G401.6 (cell line): ENCODE data around the gene MFSD12.

ENCODE experiments used
- FAIRE-seq: peaks from 2 replicates; lab custom pipeline; 2012; peaks lifted over from hg19 to GRCh38; lab: Jason Lieb, UNC

Gene MFSD12

DNA sequence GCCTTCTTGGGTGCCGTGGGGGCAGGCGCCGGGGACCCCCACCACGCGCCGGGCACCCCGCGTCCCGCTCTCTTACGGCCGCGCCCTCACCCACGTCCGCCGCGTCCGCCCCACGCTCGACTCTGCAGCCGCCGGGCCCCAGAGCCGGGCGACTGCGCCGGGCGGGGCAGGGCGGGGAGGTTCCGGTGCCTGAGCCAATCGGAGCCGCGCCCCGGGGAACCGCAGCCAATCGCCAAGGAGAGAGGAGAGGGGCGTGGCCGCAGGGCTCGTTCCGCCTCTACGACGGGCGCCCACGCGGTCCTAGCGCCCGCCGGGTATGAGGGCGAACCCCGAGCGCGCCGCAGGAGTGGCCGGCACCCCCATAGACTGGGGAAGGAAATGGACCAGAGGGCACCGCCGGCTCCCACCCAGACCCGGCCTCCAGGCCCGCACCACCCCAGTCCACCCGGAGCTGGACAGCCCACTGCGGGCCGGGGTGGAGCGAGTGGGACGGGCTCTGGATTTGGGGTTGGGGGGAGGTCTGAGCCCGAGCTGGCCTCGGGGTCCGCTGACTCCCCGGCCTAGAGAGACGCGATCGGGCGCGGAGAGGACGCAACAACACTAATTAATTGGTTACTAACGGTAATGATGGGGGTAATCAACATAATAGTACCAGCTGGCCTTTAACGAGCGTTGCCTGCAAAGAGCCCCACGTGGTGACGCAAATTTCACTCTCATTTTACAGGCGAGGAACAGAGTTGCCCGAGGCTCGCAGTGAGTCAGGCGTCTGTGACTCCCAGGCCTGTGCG, at the start of gene MFSD12:
Gene MFSD12, minus strand, starts transcription at position 126 of the 788 bp plus-strand sequence. CDS start 183 bp downstream, outside the sequence.
- FAIRE-seq = peak; percentile 95

DNA sequence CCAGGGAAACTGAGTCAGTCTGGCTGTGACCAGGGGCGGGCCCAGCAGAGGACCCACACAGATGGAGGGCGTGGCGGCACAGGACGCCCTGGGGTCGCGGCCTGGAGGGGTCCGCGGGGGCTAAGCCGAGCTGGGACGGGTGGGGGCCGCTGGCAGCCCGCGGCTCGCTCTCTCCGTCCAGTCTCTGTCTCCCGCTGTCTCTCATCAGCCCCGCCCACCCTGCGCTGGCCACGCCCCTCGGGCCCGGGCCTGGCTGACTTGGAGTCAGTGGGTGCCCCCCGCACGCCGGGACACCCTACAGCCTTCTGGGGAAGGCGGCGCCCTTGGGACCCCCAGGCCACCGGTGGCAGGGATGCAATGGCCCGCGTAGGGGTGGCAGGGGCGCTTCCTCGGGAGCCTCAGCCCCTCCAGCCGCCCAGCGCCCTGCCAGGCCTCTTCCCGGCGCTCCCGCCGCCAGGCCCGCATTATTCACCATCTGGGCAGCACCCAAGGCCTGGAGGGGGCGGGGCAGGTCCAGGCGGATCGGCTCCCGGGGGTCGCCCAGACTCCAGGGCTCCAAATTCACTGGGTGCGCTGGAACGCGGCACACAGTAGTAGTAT, 49.4 kb upstream of the MFSD12 start, which contains the start of gene TBXA2R:
Gene TBXA2R, minus strand, starts transcription at position 186 of the 600 bp plus-strand sequence. CDS start 6,241 bp downstream, outside the sequence.
- no peak for FAIRE-seq

DNA sequence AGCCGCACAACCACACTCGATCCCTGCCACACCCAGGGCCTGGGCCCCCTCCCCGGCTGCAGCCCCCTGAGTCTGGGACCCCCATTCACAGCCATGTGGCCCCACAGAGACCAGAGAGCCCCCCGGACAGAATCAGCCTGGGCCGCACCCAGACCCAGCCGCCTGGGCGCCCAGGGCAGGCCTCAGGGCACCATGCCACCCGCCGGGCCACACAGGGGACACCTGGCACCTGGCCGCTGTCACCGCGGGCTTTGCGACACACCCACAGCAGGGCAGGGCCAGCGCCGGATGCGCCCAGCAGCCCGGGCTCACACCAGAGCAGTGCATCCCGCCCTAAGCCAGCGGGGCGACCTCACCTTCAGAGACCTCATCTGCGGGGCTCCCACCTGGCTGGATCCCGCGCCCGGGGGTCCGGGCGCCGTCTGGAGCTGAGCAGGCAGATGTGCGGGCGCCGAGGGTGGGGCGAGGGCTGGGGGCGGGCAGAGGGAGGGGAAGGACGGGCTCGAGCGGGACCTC, 48.8 kb upstream of the MFSD12 start:
- no peak for FAIRE-seq

DNA sequence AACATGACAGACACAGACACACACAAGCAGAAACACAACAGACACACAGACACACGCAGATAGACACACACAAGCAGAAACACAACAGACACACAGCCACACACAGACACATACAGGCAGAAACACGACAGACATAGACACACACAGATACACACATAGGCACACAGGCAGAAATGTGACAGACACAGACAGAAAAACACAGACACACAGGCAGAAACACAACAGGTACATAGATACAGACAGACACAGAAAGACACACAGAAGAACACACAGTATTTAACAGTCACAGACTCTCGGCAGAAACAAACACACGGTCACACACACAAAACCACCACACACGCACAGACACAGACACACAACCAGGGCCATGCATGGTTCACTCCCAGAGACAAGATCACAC, 48.4 kb upstream of the MFSD12 start:
- no peak for FAIRE-seq

DNA sequence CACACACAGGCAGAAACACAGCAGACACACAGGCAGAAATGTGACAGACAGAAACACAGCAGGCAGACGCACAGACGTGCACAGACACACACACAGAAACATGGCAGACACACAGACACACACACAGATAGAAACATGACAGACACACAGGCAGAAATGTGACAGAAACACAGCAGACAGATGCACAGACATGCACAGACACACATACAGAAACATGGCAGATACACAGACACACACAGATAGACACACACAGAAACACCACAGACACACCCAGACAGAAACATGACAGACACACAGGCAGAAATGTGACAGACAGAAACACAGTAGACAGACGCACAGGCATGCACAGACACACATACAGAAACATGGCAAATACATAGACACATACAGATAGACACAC, 48.0 kb upstream of the MFSD12 start:
- no peak for FAIRE-seq

DNA sequence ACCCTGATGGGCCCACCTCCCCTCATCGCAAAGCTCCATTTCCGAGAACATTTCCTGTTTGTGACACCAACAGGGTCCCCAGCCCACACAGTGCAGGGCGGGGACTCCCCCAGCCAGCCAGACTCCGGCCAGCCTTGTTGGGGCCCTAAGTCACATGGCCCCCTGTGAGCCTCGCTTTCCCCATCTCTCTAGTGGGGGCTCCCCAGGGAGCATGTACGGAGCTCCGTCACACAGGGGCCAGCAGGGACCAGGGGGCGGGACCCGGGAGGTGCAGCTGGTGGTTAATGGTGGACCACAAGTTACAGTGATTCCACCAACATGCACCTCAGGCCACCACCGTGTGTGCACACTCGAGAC, 47.6 kb upstream of the MFSD12 start:
- FAIRE-seq = no peak

DNA sequence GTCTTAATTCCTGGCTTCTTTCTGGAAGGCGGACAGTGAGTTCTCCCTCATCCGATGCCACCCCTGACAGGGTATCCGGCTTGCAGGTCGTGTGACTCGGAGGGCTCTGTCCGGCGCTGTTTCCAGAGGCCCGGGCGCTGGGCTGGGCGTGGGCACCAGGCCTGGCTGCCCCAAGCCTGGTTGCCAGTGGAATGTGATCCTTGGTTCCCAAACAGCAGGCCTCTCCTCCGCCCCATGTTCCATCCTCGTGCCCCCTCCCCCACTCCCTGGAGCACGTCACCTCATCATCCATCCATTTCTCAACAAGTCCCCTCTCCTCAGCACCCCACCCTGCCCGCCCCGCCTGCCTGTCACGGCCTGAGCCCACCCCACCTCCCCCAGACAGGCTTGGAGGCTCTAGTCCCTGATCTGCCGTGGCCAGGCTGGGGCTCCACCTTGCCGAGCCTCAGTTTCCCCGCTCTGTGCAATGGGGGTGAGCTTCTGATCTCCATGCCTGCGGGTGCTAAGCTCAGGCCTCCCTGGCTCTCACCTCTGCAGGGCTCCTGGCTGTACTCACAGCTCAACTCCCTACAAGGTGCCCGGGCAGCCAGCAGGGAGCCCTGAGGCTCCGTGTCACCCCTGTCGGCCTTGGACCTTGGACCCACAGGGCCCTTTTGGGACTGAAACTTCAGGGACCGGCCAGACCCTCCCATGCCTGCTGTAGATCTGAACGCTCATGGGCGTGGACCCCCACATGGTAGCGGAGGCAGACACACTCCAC, 47.0 kb upstream of the MFSD12 start:
- no peak for FAIRE-seq

DNA sequence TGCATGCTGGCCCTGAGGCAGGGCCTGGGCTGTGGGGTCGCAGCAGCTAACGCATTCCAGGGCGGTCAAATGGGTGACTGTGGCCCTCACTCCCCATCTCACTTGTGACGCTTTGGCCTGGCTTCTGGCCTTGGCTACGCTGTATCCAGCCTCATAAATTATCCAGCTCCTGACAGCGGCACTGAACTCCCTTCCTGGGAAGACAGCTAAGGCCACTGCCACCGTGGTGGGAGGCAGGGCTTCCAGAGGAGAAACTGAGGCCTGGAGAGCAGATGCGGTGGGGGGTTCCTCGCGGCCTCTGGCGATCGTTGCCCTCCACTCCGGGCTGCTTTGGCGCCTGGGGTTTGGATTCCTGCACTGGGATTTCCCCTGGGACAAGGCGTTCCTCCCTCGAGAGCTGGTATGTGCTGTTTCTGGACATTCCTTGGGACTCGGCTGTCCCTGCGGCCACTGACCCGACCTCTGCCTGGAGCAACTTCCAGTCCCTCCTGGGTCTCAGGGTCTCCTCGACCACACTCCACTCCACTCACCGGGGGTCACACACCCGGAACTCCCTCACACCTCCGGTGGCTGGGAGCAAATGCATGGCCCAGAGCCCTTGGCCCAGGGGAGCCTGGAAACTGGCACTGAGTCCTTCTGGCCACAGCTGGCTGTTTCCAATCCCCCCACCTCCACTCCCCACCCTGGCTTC, 45.9 kb upstream of the MFSD12 start:
- no peak for FAIRE-seq

DNA sequence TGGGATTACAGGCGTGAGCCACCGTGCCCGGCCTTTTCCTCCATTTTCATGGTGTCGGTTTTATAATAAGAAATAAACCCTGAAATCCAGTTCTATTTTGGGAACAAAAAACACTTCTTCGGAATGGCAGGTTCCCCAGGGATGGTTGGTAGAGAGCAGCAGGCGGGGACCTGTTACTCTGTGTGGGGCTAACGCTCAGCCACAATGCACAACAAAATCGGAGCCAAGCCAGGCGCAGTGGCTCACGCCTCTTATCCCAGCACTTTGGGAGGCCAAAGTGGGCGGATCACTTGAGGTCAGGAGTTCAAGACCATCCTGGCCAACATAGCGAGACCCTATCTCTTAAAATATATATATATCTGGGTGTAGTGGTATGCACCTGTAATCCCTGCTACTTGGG, 43.6 kb upstream of the MFSD12 start:
- no peak for FAIRE-seq

DNA sequence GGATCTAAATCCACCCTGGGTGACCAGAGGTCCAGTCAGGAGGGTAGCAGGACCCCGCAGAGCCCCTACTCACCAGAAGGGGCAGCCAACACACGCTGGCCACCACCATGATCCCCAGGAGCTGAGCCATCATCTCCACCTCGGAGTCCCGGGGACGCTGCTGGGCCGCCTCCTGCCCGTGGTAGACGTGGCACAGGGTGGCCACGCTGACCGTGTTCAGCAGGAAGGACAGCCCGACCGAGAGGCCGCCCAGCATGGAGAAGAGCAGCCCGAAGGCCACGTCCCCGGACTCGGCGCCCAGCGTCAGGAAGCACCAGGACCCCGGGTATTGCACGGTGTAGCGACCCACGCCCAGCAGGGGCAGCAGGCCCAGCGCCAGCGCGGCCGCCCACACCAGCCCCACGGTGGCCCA, 42.4 kb upstream of the MFSD12 start:
- FAIRE-seq = no peak

DNA sequence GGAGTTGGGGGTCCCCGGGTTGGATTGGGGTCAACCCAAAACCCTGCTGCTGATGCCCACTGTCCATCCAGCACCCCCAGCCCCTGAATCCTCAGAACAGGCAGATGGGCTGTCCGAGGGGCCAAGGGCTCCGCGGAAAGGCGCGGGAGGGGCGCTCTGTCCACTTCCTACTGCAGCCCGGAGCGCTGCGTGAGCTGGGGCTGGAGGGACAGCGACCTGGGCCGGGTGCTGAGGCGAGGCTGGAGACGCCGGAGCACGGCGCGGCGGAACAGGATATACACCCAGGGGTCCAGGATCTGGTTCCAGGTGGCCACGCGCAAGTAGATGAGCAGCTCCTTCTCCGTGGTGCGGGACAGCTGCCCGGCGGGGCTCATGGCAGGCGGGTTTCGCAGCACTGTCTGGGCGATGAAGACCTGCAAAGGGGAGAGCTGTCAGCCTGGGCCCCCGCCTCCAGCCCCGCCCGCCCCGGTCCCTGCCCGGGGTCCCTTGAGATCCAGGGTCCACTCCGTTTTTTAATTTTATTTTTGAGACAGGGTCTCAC, 38.2 kb upstream of the MFSD12 start:
- FAIRE-seq = no peak

DNA sequence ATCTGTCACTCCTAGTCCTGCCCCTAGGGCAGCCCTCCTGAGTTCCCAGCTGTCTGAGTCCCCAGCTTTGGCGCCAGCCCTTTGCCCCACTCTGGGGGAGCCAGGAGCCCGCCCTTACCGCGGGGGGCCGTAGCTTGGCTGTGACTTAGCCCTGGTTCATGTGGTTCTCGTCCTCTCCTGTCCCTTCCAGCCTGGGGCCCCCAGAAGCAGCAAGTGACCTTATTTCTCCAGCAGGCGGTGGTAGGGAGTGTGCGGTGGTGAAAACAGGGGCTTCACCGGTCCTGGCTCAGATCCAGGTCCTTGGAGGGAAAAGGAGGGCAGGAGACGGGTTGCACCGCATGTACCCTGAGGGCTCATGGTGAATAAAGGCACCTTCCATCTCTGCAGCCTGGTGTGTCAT, 35.8 kb upstream of the MFSD12 start:
- FAIRE-seq = no peak

DNA sequence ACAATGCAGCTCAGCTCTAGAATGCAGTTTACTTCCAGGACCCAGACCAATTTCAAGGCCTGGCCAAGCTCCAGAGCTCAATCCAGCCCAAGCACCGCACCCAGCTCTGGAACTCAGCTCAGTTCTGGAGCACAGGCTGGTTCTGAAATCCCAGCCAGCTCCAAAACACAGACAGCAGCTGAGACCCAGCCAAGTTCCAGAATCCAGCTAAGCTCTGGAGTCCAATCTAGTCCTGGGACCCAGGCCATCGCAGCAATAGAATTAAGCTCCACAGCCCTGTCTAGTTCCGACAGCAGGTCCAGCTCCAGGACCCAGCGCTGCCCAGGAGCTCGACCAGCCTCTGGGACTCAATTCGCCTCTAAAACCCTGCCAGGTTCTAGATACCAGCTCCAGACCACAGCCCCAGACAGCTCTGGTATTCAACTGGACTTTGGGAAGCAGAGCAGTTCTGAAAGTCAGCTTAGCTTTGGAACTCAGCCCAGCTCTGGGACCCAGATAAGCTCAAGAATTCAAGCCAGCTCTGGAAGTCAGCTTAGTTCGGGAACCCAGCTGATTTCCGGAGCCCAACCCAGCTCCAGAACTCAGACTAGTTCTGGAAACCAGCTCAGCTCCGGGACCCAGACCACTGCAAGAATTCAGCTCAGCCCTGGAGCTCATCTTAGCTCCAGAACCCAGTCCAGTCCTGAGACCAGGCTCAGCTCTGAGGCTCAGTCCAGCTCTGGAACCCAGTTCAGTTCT, 34.7 kb upstream of the MFSD12 start:
- FAIRE-seq = no peak

DNA sequence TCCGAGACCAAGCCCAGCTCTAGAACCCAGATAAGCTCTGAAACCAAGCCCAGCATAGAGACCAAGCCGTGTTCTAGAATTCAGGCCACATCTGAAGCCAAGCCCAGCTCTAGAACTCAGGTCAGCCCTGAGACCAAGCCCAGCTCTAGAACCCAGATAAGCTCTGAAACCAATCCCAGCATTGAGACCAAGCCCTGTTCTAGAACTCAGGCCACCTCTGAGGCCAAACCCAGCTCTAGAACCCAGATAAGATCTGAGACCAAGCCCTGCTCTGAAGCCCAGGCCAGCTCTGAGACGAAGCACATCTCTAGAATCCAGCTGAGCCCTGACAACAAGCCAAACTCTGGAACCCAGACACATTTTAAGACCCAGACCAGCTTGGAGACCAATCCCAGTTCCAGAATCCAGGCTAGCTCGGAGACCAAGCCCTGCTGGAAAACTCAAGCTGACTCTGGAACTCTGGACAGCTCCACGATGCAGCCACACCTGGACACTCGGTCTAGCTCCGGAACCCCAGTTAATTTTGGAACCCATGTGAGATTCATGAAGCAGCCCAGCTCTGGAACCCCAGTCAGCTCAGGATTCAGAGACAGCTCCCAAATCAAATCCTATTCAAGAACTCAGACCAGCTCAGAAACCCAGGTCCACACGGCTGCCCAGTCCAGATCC, 33.7 kb upstream of the MFSD12 start:
- FAIRE-seq = no peak

DNA sequence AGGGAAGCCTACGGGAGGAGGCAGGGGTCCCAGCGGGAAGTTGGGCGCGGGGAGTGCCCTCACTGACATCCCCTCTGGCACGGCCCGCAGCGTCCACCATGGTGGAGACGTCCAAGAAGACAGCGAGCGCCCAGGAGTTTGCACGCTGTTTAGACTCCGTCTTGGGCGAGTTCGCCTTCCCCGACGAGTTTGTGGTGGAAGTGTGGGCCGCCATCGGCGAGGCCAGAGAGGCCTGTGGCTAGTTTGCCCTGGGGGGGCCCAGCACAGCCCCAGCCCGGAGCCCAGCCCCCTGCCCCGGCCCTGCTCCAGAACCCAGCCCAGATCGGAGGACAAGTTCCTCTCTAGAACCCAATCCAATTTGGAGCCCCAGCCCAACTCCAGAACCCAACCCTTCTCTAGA, 32.6 kb upstream of the MFSD12 start:
- FAIRE-seq = no peak

DNA sequence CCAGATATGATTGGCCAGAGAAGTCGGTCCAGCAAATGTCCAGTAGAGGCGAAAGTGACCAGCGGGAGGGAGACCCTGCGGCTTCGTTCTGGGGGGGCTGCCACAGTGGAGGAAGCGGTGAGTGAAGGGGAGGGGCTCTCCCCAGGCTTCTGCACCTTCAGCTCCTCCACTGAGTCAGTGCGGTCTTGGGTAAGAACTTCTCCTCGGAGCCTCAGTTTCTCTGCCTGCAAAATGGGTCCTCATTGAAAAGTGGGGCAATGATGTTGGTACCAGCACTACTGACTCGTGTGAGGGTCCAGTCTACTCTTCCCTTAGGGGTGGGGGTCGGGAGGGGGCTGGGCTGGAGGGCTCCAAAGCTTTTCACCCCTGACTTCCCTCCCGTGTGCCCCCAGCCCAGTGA, 32.1 kb upstream of the MFSD12 start:
- FAIRE-seq = no peak

DNA sequence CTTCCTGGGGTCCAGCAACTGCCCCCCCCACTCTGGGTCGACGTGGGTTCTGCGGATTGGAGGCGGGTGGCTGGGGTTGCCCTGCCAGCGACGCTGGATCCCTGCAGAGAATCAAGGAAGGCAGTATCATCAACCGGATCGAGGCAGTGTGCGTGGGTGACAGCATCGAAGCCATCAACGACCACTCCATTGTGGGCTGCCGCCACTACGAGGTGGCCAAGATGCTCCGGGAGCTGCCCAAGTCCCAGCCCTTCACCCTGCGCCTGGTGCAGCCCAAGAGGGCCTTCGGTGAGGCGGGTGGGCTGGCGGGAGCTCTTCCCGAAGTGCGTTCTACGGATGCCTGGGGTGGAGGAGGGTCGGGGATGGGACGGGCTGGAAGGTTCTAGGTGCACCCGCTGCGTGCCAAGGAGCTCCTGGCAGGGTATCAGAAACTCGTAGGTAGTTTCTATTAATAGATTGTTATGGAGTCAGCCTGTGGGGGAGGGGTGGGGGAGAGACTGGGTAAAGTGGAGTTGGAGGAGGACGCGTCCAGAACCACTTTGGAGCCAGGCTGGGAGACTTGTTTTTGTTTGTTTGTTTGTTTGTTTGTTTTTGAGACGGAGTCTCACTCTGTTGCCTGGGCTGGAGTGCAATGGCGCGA, 29.4 kb upstream of the MFSD12 start:
- FAIRE-seq = no peak

DNA sequence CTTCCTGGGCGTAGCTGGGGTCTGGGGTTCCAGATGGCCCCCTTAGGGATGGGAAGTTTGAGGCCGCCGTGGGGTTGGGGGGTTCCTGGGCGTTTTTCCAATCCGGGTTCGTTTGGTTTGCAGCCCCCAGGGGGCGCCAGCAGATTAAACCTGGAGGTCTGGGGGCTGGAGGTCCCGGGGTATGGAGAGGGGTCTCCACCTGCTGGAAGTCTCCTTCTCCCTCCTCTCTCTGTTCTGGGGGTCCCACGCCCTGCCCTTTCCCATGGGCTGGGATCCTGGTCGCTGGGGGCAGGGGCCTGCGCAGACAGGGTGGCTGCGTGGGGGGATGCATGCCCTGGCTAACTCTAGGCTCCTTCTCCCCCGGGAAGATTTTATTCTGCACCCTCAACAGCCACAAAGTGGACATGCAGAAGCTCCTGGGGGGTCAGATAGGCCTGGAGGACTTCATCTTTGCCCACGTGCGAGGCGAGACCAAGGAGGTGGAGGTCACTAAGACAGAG, 28.8 kb upstream of the MFSD12 start:
- no peak for FAIRE-seq

DNA sequence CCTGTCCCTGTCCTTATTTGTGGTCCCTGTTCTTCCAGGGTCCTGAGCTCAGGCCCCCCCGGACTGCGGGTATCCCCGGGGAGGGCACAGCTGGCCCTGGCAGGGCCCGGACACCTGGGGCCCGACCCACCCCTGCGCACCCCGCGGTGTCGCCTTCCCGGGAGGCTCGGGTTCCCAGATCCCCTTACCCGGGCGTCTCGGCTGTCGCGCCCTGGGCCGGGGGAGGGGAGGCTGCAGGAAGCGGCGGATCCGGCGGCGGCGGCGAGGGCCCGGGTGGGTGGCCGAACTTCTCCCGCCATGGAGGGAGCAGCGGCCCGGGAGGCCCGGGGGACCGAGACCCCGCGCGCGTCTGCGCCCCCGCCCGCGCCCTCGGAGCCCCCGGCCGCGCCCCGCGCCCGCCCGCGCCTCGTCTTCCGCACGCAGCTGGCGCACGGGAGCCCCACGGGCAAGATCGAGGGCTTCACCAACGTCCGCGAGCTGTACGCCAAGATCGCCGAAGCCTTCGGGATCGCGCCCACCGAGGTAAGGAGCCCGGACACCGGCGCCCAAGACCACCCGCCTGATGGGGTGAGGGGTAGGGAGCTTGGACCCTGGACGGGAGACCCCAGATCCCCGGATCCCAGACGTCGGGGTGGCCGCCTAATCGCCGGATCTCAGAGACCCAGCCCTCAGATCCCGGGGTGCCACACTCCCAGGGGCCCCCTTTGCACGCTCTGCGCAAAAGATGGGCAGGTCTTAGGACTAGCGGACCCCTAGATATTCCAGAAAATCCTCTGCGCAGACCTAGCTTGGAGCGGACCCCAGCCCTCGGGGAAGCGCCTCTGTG, 28.1 kb upstream of the MFSD12 start, which contains the start of gene GIPC3:
Gene GIPC3, plus strand, starts transcription at position 178 of the 826 bp plus-strand sequence. Its CDS starts 120 bp downstream, at position 298.
- FAIRE-seq = no peak
